ENCODE results near the gene MMP8. TPM values are rescaled to one million over a fixed set of nuclear protein-coding genes. Genes with fewer than 3 reads are reported as not detected.

MMP8 gene
- total RNA-seq, 2 donors from 2014 or later = not detected

DNA sequence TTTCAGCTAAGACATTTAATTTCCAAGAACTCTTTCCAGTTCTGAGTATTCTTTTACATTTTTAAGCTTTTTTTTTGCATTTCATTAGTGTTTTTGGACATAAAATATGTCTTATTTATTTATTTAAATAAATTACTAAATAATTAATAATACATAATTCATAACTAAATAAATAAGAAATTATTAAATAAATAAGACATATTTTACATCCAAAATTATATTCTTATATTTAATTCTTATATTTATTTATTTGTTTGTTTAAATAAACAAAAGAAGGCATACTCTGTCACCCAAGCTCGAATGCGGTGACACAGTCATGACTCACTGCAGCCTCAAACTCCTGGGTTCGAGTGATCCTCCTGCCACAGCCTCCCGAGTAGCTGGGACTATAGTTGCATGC lies 16.1 kb downstream of the MMP8 start:
- Histone ChIP-seq H3K4me3 (no peak overlapping the region), H3K36me3 (no peaks in the 10 kb centered on the region), H3K4me1 (no peaks in the 10 kb centered on the region), H3K27ac (no peak overlapping the region), H3K9me3 (no peaks in the 10 kb centered on the region), H3K27me3 (no peaks in the 10 kb centered on the region), H3K9ac (ENCODE audit: low read depth in 2 of 2, low read length in 2 of 2) (no peak overlapping the region)
- TF ChIP-seq, protein P1, sequence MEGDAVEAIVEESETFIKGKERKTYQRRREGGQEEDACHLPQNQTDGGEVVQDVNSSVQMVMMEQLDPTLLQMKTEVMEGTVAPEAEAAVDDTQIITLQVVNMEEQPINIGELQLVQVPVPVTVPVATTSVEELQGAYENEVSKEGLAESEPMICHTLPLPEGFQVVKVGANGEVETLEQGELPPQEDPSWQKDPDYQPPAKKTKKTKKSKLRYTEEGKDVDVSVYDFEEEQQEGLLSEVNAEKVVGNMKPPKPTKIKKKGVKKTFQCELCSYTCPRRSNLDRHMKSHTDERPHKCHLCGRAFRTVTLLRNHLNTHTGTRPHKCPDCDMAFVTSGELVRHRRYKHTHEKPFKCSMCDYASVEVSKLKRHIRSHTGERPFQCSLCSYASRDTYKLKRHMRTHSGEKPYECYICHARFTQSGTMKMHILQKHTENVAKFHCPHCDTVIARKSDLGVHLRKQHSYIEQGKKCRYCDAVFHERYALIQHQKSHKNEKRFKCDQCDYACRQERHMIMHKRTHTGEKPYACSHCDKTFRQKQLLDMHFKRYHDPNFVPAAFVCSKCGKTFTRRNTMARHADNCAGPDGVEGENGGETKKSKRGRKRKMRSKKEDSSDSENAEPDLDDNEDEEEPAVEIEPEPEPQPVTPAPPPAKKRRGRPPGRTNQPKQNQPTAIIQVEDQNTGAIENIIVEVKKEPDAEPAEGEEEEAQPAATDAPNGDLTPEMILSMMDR (IDR thresholded peaks at IDR 0.05) = no peak
- intact Hi-C loops (cut with DNase I) = no loop called here
- DNase-seq = no peak

DNA sequence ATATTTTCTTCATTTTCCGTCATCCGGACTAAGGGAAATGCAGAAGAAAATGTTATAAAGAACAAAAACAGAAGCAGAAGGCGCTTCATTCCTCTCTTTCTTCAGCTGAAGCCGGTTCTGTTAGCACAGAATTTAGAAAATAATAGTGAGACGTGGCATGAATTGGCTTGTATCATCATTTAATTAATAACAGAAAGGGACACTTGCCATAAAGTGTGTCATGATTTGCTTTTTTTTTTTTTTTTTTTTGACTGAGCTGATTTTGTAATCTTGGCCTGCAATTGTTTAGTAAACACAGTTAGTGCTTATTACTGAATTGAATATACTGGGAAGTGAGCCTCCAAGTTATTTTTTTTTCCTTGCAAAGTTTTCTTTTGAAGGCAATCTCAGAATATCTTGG lies 19.1 kb downstream of the MMP8 start, which contains the start of gene MMP27:
Gene MMP27, minus strand, starts transcription at position 144 of the 400 bp plus-strand sequence. Its CDS starts 55 bp downstream, at position 89.
- no peaks in the 10 kb centered on the region for H3K9me3 ChIP-seq
- no peak for DNase-seq
- no peak within 1 kb of the TSS for H3K4me3 ChIP-seq
- H3K27ac ChIP-seq = no peak within 1 kb of the TSS
- intact Hi-C loops (cut with DNase I) = no loop called here
- TF ChIP-seq, protein P1 (IDR thresholded peaks at IDR 0.05) = no peak
- H3K36me3 ChIP-seq = no peaks in the 10 kb centered on the region
- no peak within 1 kb of the TSS for H3K9ac ChIP-seq (ENCODE audit: low read depth in 2 of 2, low read length in 2 of 2)
- no peaks in the 10 kb centered on the region for H3K27me3 ChIP-seq
- no peaks in the 10 kb centered on the region for H3K4me1 ChIP-seq

DNA sequence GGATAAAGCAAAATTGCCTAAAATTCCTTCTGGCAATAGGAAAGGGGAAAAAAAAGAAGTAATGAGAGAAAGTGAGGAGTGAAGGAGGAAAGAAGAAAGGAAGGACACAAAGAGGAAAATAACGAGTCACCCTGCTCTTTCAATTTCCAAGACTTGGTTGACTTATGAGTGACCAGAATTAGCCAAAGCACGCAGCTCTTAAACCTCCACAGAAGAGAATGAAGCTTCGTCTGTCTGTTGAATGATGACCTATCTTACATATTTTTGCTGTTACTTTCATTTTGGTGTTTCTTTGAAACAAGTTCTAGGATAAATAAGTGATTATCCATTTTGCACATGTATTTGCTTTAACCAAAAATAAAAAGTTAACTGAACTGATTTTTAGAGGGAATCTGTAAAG lies 19.9 kb downstream of the MMP8 start:
- Histone ChIP-seq H3K36me3 (no peaks in the 10 kb centered on the region), H3K27me3 (no peaks in the 10 kb centered on the region), H3K27ac (no peak overlapping the region), H3K4me3 (no peak overlapping the region), H3K9me3 (no peaks in the 10 kb centered on the region), H3K9ac (ENCODE audit: low read depth in 2 of 2, low read length in 2 of 2) (no peak overlapping the region), H3K4me1 (no peaks in the 10 kb centered on the region)
- no peak for DNase-seq
- TF ChIP-seq, protein P1 (IDR thresholded peaks at IDR 0.05) = no peak
- intact Hi-C loops (cut with DNase I) = no loop called here

DNA sequence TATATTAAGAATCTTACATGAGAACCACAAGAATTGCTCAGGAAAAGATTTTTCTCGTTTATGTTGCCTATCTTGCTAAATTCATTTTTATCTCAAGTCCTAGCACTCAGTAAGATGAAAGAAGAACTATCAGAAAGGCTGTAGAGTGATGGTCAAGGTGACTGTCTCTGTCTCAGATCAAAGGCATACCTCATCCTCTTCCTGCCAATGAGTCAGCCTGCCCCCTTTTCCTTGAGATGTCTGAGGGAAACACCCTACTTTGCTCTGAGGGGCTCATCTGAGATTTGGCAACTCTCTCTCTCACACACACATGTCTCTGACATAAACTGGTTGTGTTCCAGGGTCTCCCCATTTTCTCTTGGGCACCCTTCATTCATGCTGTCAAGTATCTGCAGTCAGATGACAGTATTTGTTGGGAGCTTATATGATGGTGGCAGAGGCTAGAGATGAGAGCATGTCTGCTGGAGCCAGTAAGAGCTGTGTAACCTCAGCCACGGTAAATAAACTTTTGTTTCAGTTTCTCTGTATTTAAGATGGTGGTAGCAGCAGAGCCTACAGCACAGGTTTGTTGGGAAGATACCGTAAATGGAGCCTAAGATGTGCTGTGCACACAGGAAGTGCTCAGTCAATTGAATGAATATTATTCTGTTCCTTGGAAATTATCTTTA lies 20.8 kb downstream of the MMP8 start:
- Histone ChIP-seq H3K9me3 (no peaks in the 10 kb centered on the region), H3K27ac (no peak overlapping the region), H3K36me3 (no peaks in the 10 kb centered on the region), H3K4me1 (no peaks in the 10 kb centered on the region), H3K27me3 (no peaks in the 10 kb centered on the region), H3K9ac (ENCODE audit: low read depth in 2 of 2, low read length in 2 of 2) (no peak overlapping the region), H3K4me3 (no peak overlapping the region)
- no peak for DNase-seq
- intact Hi-C loops (cut with DNase I) = no loop called here
- TF ChIP-seq, protein P1 (IDR thresholded peaks at IDR 0.05) = no peak

DNA sequence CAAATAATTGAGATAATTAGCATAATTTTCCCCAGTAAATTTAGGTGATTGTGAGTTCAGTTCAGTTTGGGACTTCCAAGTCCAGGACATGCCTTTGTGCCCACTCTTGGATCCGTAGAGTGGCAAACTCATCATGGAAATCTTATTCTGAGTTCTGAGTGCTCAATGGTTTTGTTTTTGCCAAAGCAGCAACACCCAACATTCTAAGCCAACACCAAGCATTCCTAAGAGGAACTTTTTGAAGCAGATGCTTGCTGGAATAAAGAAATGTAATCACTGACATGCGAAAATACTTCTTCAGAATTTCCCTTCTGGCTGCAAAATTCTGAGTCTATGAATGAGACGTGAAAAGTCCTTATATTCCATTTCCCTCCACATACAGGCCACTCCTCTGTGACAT lies 29.6 kb downstream of the MMP8 start:
- Histone ChIP-seq H3K27ac (no peak overlapping the region), H3K9me3 (no peaks in the 10 kb centered on the region), H3K9ac (ENCODE audit: low read depth in 2 of 2, low read length in 2 of 2) (no peak overlapping the region), H3K27me3 (no peaks in the 10 kb centered on the region), H3K36me3 (no peaks in the 10 kb centered on the region), H3K4me1 (no peaks in the 10 kb centered on the region), H3K4me3 (no peak overlapping the region)
- DNase-seq = no peak
- intact Hi-C loops (cut with DNase I) = no loop called here
- TF ChIP-seq, protein P1 (IDR thresholded peaks at IDR 0.05) = no peak

Data from colonic mucosa (tissue), 4 donors.